ENCODE results near the gene TAS2R41.

- TF ChIP-seq, protein P1, sequence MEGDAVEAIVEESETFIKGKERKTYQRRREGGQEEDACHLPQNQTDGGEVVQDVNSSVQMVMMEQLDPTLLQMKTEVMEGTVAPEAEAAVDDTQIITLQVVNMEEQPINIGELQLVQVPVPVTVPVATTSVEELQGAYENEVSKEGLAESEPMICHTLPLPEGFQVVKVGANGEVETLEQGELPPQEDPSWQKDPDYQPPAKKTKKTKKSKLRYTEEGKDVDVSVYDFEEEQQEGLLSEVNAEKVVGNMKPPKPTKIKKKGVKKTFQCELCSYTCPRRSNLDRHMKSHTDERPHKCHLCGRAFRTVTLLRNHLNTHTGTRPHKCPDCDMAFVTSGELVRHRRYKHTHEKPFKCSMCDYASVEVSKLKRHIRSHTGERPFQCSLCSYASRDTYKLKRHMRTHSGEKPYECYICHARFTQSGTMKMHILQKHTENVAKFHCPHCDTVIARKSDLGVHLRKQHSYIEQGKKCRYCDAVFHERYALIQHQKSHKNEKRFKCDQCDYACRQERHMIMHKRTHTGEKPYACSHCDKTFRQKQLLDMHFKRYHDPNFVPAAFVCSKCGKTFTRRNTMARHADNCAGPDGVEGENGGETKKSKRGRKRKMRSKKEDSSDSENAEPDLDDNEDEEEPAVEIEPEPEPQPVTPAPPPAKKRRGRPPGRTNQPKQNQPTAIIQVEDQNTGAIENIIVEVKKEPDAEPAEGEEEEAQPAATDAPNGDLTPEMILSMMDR (IDR thresholded peaks at IDR 0.05) = no peak
- no peak for TF ChIP-seq POLR2A (IDR thresholded peaks at IDR 0.05)
- no peak for TF ChIP-seq EP300 (IDR thresholded peaks at IDR 0.05)
- no peak for TF ChIP-seq POLR2AphosphoS5 (IDR thresholded peaks at IDR 0.05)
Observed at GRCh38 chr7:143504937-143505297, 27.2 kb downstream of the TAS2R41 start.
